ENCODE data around the gene FDPS.

DNA sequence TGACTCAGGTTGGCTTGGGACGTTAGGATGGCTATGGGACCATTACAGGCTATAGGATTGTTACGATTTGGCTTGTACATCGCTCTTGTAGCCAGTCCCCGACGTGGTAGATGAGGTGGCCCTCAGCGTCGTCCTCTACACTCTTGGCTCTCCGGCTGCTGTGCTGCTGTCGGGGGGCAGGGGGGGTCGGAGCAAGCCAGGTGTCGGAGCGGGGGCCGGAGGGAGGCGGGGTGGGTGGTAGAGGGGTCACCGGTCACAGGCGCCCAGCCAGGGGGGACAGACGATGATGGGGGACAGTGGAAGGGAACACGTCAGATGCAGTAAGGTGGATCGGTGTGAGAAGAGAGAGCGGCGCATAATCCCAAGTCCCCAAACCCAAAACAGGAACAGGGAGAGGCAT, 40.0 kb upstream of the FDPS start:
- TF ChIP-seq ZSCAN30 (tag by site-specific recombination; IDR thresholded peaks at IDR 0.05) (no peak), MZF1 (tag by site-specific recombination; IDR thresholded peaks at IDR 0.05; ENCODE audit: borderline replicate concordance) (no peak), KLF1 (tag by site-specific recombination; IDR thresholded peaks at IDR 0.05) (no peak), ZNF37A (tag by site-specific recombination; IDR thresholded peaks at IDR 0.05) (no peak), ZNF2 (tag by site-specific recombination; IDR thresholded peaks at IDR 0.05) (no peak), ZNF23 (tag by site-specific recombination; IDR thresholded peaks at IDR 0.05; ENCODE audit: borderline replicate concordance) (no peak)
- TF ChIP-seq, protein P1, sequence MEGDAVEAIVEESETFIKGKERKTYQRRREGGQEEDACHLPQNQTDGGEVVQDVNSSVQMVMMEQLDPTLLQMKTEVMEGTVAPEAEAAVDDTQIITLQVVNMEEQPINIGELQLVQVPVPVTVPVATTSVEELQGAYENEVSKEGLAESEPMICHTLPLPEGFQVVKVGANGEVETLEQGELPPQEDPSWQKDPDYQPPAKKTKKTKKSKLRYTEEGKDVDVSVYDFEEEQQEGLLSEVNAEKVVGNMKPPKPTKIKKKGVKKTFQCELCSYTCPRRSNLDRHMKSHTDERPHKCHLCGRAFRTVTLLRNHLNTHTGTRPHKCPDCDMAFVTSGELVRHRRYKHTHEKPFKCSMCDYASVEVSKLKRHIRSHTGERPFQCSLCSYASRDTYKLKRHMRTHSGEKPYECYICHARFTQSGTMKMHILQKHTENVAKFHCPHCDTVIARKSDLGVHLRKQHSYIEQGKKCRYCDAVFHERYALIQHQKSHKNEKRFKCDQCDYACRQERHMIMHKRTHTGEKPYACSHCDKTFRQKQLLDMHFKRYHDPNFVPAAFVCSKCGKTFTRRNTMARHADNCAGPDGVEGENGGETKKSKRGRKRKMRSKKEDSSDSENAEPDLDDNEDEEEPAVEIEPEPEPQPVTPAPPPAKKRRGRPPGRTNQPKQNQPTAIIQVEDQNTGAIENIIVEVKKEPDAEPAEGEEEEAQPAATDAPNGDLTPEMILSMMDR (tag by site-specific recombination; IDR thresholded peaks at IDR 0.05) = no peak
- TF ChIP-seq, protein P2, sequence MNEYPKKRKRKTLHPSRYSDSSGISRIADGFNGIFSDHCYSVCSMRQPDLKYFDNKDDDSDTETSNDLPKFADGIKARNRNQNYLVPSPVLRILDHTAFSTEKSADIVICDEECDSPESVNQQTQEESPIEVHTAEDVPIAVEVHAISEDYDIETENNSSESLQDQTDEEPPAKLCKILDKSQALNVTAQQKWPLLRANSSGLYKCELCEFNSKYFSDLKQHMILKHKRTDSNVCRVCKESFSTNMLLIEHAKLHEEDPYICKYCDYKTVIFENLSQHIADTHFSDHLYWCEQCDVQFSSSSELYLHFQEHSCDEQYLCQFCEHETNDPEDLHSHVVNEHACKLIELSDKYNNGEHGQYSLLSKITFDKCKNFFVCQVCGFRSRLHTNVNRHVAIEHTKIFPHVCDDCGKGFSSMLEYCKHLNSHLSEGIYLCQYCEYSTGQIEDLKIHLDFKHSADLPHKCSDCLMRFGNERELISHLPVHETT (tag by site-specific recombination; IDR thresholded peaks at IDR 0.05) = no peak

Measured in HEK293 (cell line).